Left ventricle myocardium inferior (tissue), 1 donor: ENCODE results near the gene TBATA. TPM values are rescaled to one million over a fixed set of nuclear protein-coding genes. Genes with fewer than 3 reads are reported as not detected.

ENCODE experiments used
- DNase-seq: peaks from one replicate; pipeline ENCODE4 v3.0.0-alpha.2; 2020
- H3K27ac ChIP-seq: fragments of 200-600 bp; replicated peaks from 2 replicates; pipeline ENCODE4 v1.8.0; 2021
- H3K27me3 ChIP-seq: fragments of 200-600 bp; 2 replicates; pipeline ENCODE4 v1.8.0; 2021; ENCODE audit warnings: low read depth
- H3K36me3 ChIP-seq: fragments of 200-600 bp; 2 replicates; pipeline ENCODE4 v1.8.0; 2021
- H3K4me1 ChIP-seq: fragments of 200-600 bp; 2 replicates; pipeline ENCODE4 v1.8.0; 2021
- H3K4me3 ChIP-seq: fragments of 200-600 bp; 2 replicates; pipeline ENCODE4 v1.8.0; 2021; ENCODE audit warnings: mild to moderate bottlenecking, moderate library complexity
- H3K9me3 ChIP-seq: fragments of 200-600 bp; replicated peaks from 2 replicates; pipeline ENCODE4 v1.8.0; 2021
- CTCF ChIP-seq: fragments of 200-600 bp; IDR thresholded peaks from 2 replicates; pipeline ENCODE4 v1.8.0; 2021; ENCODE audit warnings: antibody characterized with exemption, mild to moderate bottlenecking, borderline replicate concordance
- intact Hi-C: fragments of 100-400 bp; cut with micrococcal nuclease; formaldehyde crosslinking; loops from one replicate; pipeline ENCODE4 v1.11.0; 2022
- total RNA-seq: library from RNA; stranded (reverse); fragmentation: NEBNext Ultra II Directional; extraction: Animal tissue kit (Norgen Biotek cat#: 25700); gene quantifications from one replicate; pipeline ENCODE4 v1.2.1, GENCODE V29; 2021
- donor health status: DM: no; HTN: yes; CAD: no; lungs with severe emphysema.

TBATA gene
- total RNA-seq, 1 donor from 2014 or later = not detected

DNA sequence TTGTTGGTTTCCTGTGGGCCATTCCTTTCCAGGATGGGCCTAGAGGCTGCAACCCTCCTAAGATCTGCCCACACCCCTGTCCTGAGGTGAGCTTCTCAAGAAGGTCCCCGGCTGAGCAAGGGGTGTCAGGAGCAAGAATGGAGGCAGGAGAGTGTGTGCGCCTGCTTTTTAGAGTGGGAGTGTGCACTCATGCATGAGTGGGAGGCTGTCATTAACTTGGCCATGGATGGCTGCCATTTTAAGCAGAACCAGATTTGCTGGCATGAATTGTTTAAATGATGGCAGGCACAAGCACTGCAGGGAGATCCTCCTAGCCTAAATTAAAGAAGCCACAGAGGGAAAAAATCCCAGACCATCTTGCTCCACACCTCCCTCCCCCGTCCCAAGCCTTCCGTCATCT lies 27.6 kb upstream of the TBATA start:
- Histone ChIP-seq H3K9me3 (no peaks in the 10 kb centered on the region), H3K27ac (no peak overlapping the region), H3K36me3 (no peaks in the 10 kb centered on the region), H3K4me1 (peaks cover 31% of the 10 kb centered on the region), H3K4me3 (no peak overlapping the region), H3K27me3 (no peaks in the 10 kb centered on the region)
- DNase-seq = no peak
- no peak for TF ChIP-seq CTCF
- intact Hi-C loops = no loop called here

DNA sequence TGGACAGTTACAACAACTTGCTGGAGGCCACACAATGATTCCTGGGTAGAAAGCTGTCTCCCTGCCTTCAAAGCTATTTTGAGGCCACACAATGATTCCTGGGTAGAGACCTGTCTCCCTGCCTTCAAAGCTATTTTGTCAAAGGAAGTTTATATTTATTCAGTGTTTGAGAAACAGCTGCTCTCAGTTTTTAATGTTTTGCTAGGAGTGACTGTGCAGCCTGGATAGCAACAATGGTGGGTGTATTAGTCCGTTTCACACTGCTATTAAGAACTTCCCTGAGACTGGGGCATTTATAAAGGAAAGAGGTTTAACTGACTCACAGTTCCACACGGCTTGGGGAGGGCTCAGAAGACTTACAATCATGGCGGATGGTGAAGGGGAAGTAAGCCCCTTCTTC lies 26.7 kb upstream of the TBATA start:
- Histone ChIP-seq H3K27ac (no peak overlapping the region), H3K4me1 (peaks cover 22% of the 10 kb centered on the region), H3K36me3 (no peaks in the 10 kb centered on the region), H3K27me3 (no peaks in the 10 kb centered on the region), H3K9me3 (no peaks in the 10 kb centered on the region), H3K4me3 (no peak overlapping the region)
- intact Hi-C loops = no loop called here
- no peak for DNase-seq
- no peak for TF ChIP-seq CTCF

DNA sequence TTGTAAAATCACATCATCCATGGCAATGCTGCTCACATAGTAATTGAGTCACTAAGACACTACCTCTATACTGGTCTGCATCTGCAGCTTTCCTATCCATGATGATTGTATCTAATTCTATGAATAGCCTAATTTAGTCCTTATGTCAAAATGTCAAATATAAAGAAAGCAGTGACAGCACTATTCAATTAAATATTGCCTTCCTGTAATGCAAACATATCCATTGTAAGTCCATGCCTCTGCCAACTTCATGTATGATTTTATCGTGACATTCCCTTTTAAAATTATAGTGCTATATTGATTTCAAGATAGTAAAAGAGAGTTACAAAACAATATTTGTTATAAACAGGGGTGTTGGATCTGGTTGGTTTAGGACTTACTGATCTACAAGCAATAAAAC lies 25.8 kb upstream of the TBATA start:
- H3K27ac ChIP-seq = no peak overlapping the region
- no peaks in the 10 kb centered on the region for H3K9me3 ChIP-seq
- TF ChIP-seq CTCF = no peak
- no peaks in the 10 kb centered on the region for H3K36me3 ChIP-seq
- H3K27me3 ChIP-seq = no peaks in the 10 kb centered on the region
- no peak for DNase-seq
- peaks cover 19% of the 10 kb centered on the region for H3K4me1 ChIP-seq
- no peak overlapping the region for H3K4me3 ChIP-seq
- intact Hi-C loops = no loop called here

GRCh38 chr10:70809726-70810125 lies 24.5 kb upstream of the TBATA start:
- Histone ChIP-seq H3K27me3 (no peaks in the 10 kb centered on the region), H3K4me3 (no peak overlapping the region), H3K4me1 (peaks cover 12% of the 10 kb centered on the region), H3K36me3 (no peaks in the 10 kb centered on the region), H3K27ac (no peak overlapping the region), H3K9me3 (no peaks in the 10 kb centered on the region)
- TF ChIP-seq CTCF = no peak
- DNase-seq = no peak
- intact Hi-C loops = no loop called here

DNA sequence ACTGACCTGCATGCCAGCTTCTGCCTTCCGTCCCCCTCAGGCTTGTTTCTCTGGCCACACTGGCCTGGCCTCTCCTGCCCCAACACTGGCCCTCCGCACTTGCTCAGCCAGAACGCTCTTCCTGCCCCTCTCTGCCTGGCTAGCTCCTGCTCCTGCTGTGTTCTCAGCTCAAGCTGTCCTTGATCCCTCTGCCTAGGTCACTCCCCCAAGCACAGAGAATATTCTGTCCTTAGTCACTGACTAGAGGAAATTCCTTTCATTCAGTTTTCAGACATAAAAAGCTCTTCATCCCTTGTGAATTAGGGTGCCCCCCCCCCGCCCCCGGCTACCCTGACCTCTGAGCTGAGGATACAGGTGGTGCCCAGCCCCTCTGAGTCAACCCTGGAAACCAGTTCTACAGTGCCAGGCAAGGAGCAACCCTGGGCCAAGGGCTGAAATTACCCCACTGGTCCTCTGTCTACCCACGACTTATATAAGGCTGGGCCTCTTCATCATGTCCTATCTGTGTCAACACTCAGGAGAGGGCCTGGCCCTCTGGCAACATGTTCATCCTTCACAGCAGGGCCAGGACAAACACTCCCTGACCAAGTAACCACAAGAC lies 23.9 kb upstream of the TBATA start:
- H3K36me3 ChIP-seq = no peaks in the 10 kb centered on the region
- no peaks in the 10 kb centered on the region for H3K9me3 ChIP-seq
- no peak overlapping the region for H3K27ac ChIP-seq
- no peaks in the 10 kb centered on the region for H3K27me3 ChIP-seq
- H3K4me1 ChIP-seq = peaks cover 13% of the 10 kb centered on the region
- no peak overlapping the region for H3K4me3 ChIP-seq
- DNase-seq = no peak
- TF ChIP-seq CTCF = no peak
- intact Hi-C loops = no loop called here

DNA sequence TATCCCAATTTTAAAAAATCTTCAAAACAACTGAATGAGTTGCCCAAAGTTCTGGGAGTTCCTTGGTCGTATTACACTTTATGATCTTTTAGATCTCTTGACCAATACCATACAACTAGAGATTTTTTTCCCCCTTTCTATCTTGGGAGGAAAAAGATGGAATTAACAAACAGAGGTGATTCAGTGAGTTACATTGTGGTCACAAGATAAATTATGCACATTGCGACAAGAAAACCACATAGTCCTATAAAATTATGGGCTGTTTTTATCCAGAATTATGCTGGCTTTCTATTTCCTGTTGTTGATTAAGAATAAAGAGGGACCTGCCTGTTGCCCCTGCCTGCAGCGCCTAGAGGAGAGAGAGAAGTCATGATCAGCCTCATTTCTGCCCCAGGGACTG lies 22.4 kb upstream of the TBATA start:
- no peak for DNase-seq
- Histone ChIP-seq H3K4me1 (peaks cover 21% of the 10 kb centered on the region), H3K4me3 (no peak overlapping the region), H3K9me3 (no peaks in the 10 kb centered on the region), H3K27ac (no peak overlapping the region), H3K36me3 (no peaks in the 10 kb centered on the region), H3K27me3 (no peaks in the 10 kb centered on the region)
- intact Hi-C loops = no loop called here
- no peak for TF ChIP-seq CTCF
